HEK293 (cell line): ENCODE data around the gene TNFRSF8.

Experiments
- CTCF ChIA-PET: fragments of 350-600 bp; formaldehyde crosslinking; extraction: SDS; loops from one replicate; lab custom pipeline; 2021; ENCODE audit warnings: antibody characterized with exemption; lab: Yijun Ruan, JAX
- POLR2A ChIA-PET: fragments of 300-600 bp; formaldehyde crosslinking; extraction: SDS; loops from one replicate; lab custom pipeline; 2020; ENCODE audit warnings: antibody characterized with exemption, inconsistent platforms; lab: Yijun Ruan, JAX
- H3K27ac ChIP-seq: fragments of 200-500 bp; sonication (Bioruptor generic); 2 replicates; pipeline ENCODE4 v1.5.1; 2014; ENCODE audit warnings: low read depth, low read length, control low read depth, inconsistent platforms; ENCODE audit errors: extremely low read depth
- H3K36me3 ChIP-seq, 2 experiments: fragments of 200-500 bp in 1 of 2; sonication (Bioruptor generic) in 1 of 2; 1 replicate in 1 of 2; 2 replicates in 1 of 2; pipeline ENCODE4 v1.5.1; 2014 to 2017; ENCODE audit warnings: inconsistent platforms in 2 of 2, low read length in 2 of 2; ENCODE audit not compliant: control insufficient read depth in 2 of 2, insufficient read depth in 1 of 2
- H3K4me1 ChIP-seq: fragments of 200-500 bp; sonication (Bioruptor generic); 2 replicates; pipeline ENCODE4 v1.5.1; 2014; ENCODE audit warnings: mild to moderate bottlenecking, low read length, inconsistent platforms; ENCODE audit not compliant: control insufficient read depth, insufficient read depth
- H3K4me3 ChIP-seq: 2 replicates; pipeline ENCODE4 v1.5.1; 2011; ENCODE audit warnings: low read depth, mild to moderate bottlenecking, control low read depth, low read length, moderate library complexity
- H3K9me3 ChIP-seq: fragments of 200-500 bp; sonication (Bioruptor generic); 2 replicates; pipeline ENCODE4 v1.5.1; 2014; ENCODE audit warnings: low read depth, low read length, inconsistent platforms; ENCODE audit not compliant: control insufficient read depth, insufficient read depth
- HIC1 ChIP-seq: fragments of 450-650 bp; formaldehyde crosslinking; IDR thresholded peaks from 2 replicates; pipeline ENCODE4 v1.5.1; 2016; ENCODE audit warnings: missing biosample characterization, missing genetic modification characterization
- PRDM4 ChIP-seq: fragments of 450-650 bp; formaldehyde crosslinking; IDR thresholded peaks from 2 replicates; pipeline ENCODE4 v1.5.1; 2017; ENCODE audit warnings: missing biosample characterization, missing genetic modification characterization
- SP7 ChIP-seq: fragments of 450-650 bp; formaldehyde crosslinking; IDR thresholded peaks from 2 replicates; pipeline ENCODE4 v1.5.1; 2016; ENCODE audit warnings: missing biosample characterization, missing genetic modification characterization
- TSHZ1 ChIP-seq: fragments of 450-650 bp; formaldehyde crosslinking; IDR thresholded peaks from 2 replicates; pipeline ENCODE4 v1.5.1; 2016; ENCODE audit warnings: missing biosample characterization, missing genetic modification characterization, borderline replicate concordance
- YY1 ChIP-seq: fragments of 450-650 bp; formaldehyde crosslinking; IDR thresholded peaks from 2 replicates; pipeline ENCODE4 v1.5.1; 2018; ENCODE audit warnings: missing biosample characterization, missing genetic modification characterization
- ZBTB1 ChIP-seq: fragments of 450-650 bp; formaldehyde crosslinking; IDR thresholded peaks from 2 replicates; pipeline ENCODE4 v1.5.1; 2016; ENCODE audit warnings: missing biosample characterization, missing genetic modification characterization
- ZBTB10 ChIP-seq: fragments of 450-650 bp; formaldehyde crosslinking; IDR thresholded peaks from 2 replicates; pipeline ENCODE4 v1.5.1; 2016; ENCODE audit warnings: missing biosample characterization, missing genetic modification characterization
- ZNF10 ChIP-seq: fragments of 450-650 bp; formaldehyde crosslinking; IDR thresholded peaks from 2 replicates; pipeline ENCODE4 v1.5.1; 2017; ENCODE audit warnings: missing biosample characterization, missing genetic modification characterization
- ZNF174 ChIP-seq: fragments of 450-650 bp; formaldehyde crosslinking; IDR thresholded peaks from 2 replicates; pipeline ENCODE4 v1.5.0; 2017; ENCODE audit warnings: missing biosample characterization, mild to moderate bottlenecking, missing genetic modification characterization
- ZNF211 ChIP-seq: fragments of 450-650 bp; formaldehyde crosslinking; IDR thresholded peaks from 2 replicates; pipeline ENCODE4 v1.5.1; 2016; ENCODE audit warnings: low read depth, missing biosample characterization, missing genetic modification characterization
- ZNF645 ChIP-seq: fragments of 450-650 bp; formaldehyde crosslinking; IDR thresholded peaks from 2 replicates; pipeline ENCODE4; 2016; ENCODE audit warnings: missing biosample characterization, missing genetic modification characterization
- ZNF707 ChIP-seq: fragments of 450-650 bp; formaldehyde crosslinking; IDR thresholded peaks from 2 replicates; pipeline ENCODE4 v1.5.1; 2016; ENCODE audit warnings: missing biosample characterization, missing genetic modification characterization
- ZSCAN30 ChIP-seq: fragments of 450-650 bp; IDR thresholded peaks from 2 replicates; pipeline ENCODE4 v1.5.1; 2018; ENCODE audit warnings: missing biosample characterization, mild to moderate bottlenecking, missing genetic modification characterization, moderate library complexity

Gene TNFRSF8

GRCh38 chr1:12179676-12180075 is 116.6 kb downstream of the TNFRSF8 start:
- Histone ChIP-seq H3K4me1 (no peaks in the 10 kb centered on the region), H3K9me3 (no peaks in the 10 kb centered on the region), H3K36me3 (no peaks in the 10 kb centered on the region), H3K4me3 (no peak overlapping the region), H3K27ac (no peak overlapping the region)
- ChIA-PET CTCF (interaction anchor here (0.9 kb wide), 1 partner anchor 17 kb away, joined by 3 read pairs; no protein-coding TSS in a partner anchor), POLR2A (no interaction called here)
- no peak for TF ChIP-seq TSHZ1 (tag by site-specific recombination)

- Histone ChIP-seq H3K9me3 (no peaks in the 10 kb centered on the region), H3K27ac (no peak overlapping the region), H3K36me3 (no peaks in the 10 kb centered on the region), H3K4me3 (no peak overlapping the region), H3K4me1 (no peaks in the 10 kb centered on the region)
- no peak for TF ChIP-seq PRDM4 (tag by site-specific recombination)
- TF ChIP-seq ZBTB1 (tag by site-specific recombination): no peak
- no peak for TF ChIP-seq ZSCAN30 (tag by site-specific recombination)
- TF ChIP-seq ZNF174 (tag by site-specific recombination): no peak
- no peak for TF ChIP-seq ZNF707 (tag by site-specific recombination)
- CTCF ChIA-PET: no interaction called here
- POLR2A ChIA-PET: no interaction called here
Observed at GRCh38 chr1:12180315-12180714, 117.2 kb downstream of the TNFRSF8 start.

- CTCF ChIA-PET: no interaction called here
- POLR2A ChIA-PET: no interaction called here
- TF ChIP-seq ZNF211 (tag by site-specific recombination) (no peak), SP7 (tag by site-specific recombination) (no peak), YY1 (tag by site-specific recombination) (no peak), HIC1 (tag by site-specific recombination) (no peak), ZBTB10 (tag by site-specific recombination) (no peak), ZNF645 (tag by site-specific recombination) (no peak), ZNF10 (tag by site-specific recombination) (no peak)
Observed at GRCh38 chr1:12180903-12181302, 117.8 kb downstream of the TNFRSF8 start.

More at GRCh38 chr1:12180903-12181302, 117.8 kb downstream of the TNFRSF8 start:
- Histone ChIP-seq H3K9me3 (no peaks in the 10 kb centered on the region), H3K36me3 (no peaks in the 10 kb centered on the region), H3K27ac (no peak overlapping the region), H3K4me3 (no peak overlapping the region), H3K4me1 (no peaks in the 10 kb centered on the region)
